ENCODE measurements around the gene PLXDC1. TPM values are rescaled to one million over a fixed set of nuclear protein-coding genes. Genes with fewer than 3 reads are reported as not detected.

Gene PLXDC1
- total RNA-seq, 4 donors from 2014 or later: 3.3 to 45.1 (median 21.5) TPM

- no peaks in the 10 kb centered on the region for H3K36me3 ChIP-seq
- intact Hi-C loops (cut with DNase I; ENCODE audit: low total_unique reads): no loop called here
- H3K27ac ChIP-seq: no peak overlapping the region
- H3K9me3 ChIP-seq: no peaks in the 10 kb centered on the region
- TF ChIP-seq POLR2A (IDR thresholded peaks at IDR 0.05) (no peak), CTCF (IDR thresholded peaks at IDR 0.05) (no peak)
- no peaks in the 10 kb centered on the region for H3K4me1 ChIP-seq
- H3K27me3 ChIP-seq: no peaks in the 10 kb centered on the region
- DNase-seq: no peak
- no peak overlapping the region for H3K4me3 ChIP-seq
Observed at GRCh38 chr17:39016193-39017153, 135.0 kb downstream of the PLXDC1 start.

- intact Hi-C loops (cut with DNase I; ENCODE audit: low total_unique reads): no loop called here
- Histone ChIP-seq H3K27ac (no peak overlapping the region), H3K36me3 (no peaks in the 10 kb centered on the region), H3K4me3 (no peak overlapping the region), H3K27me3 (no peaks in the 10 kb centered on the region), H3K9me3 (no peaks in the 10 kb centered on the region), H3K4me1 (no peaks in the 10 kb centered on the region)
- TF ChIP-seq POLR2A (IDR thresholded peaks at IDR 0.05) (no peak), CTCF (IDR thresholded peaks at IDR 0.05) (no peak)
- no peak for DNase-seq
Observed at GRCh38 chr17:39015546-39015935, 135.9 kb downstream of the PLXDC1 start.

- no peaks in the 10 kb centered on the region for H3K36me3 ChIP-seq
- no peaks in the 10 kb centered on the region for H3K9me3 ChIP-seq
- intact Hi-C loops (cut with DNase I; ENCODE audit: low total_unique reads): no loop called here
- no peak for TF ChIP-seq POLR2A (IDR thresholded peaks at IDR 0.05)
- TF ChIP-seq CTCF (IDR thresholded peaks at IDR 0.05): no peak
- H3K4me1 ChIP-seq: no peaks in the 10 kb centered on the region
- H3K4me3 ChIP-seq: no peak overlapping the region
- H3K27me3 ChIP-seq: no peaks in the 10 kb centered on the region
- no peak for DNase-seq
- H3K27ac ChIP-seq: peak overlapping the region; percentile 25 to 35
Observed at GRCh38 chr17:39014795-39015545, 136.5 kb downstream of the PLXDC1 start.

- TF ChIP-seq POLR2A (IDR thresholded peaks at IDR 0.05) (no peak), CTCF (IDR thresholded peaks at IDR 0.05) (no peak)
Observed at GRCh38 chr17:39014044-39014794, 137.2 kb downstream of the PLXDC1 start.

More at GRCh38 chr17:39014044-39014794, 137.2 kb downstream of the PLXDC1 start:
- DNase-seq: peak in 1 of 2 donors; percentile 31
- Histone ChIP-seq H3K27me3 (no peaks in the 10 kb centered on the region), H3K9me3 (no peaks in the 10 kb centered on the region), H3K36me3 (no peaks in the 10 kb centered on the region), H3K27ac (peak overlapping the region; percentile 25 to 35), H3K4me3 (no peak overlapping the region), H3K4me1 (no peaks in the 10 kb centered on the region)
- intact Hi-C loops (cut with DNase I; ENCODE audit: low total_unique reads): no loop called here

Small RNAs within 50 kb of the gene (small RNA-seq; reads per million reads assigned to genes)
- gene AC091178.1: not detected

Other genes with a start within 250 kb of the PLXDC1 start
- gene FBXO47, start 184.2 kb downstream of the PLXDC1 start, total RNA-seq: under 1 TPM in 1 of 4 donors, not detected in 3; 0.14 TPM
- gene ARL5C, start 14.5 kb upstream of the PLXDC1 start, total RNA-seq: not detected
- 10 to 100 TPM in 2 of 4 donors, 1 to 10 TPM in 2; 5.6 to 23.3 (median 8.4) TPM for gene CACNB1, start 46.0 kb upstream of the PLXDC1 start, total RNA-seq
- 1,000 to 10,000 TPM; 1,469 to 5,936 (median 3,528) TPM for gene RPL19, start 48.6 kb upstream of the PLXDC1 start, total RNA-seq
- 10 to 100 TPM in 1 of 4 donors, 1 to 10 TPM in 2, under 1 TPM in 1; 0.59 to 14.4 (median 1.1) TPM for gene STAC2, start 74.3 kb upstream of the PLXDC1 start, total RNA-seq
- 10 to 100 TPM in 3 of 4 donors, 1 to 10 TPM in 1; 6.4 to 29.0 (median 19.8) TPM for gene FBXL20, start 250.0 kb upstream of the PLXDC1 start, total RNA-seq

Measured in uterus (tissue), 4 donors.